HG03442 (cell line): ENCODE data around the gene SBF2.
"Not testable (repeated sequence)": the region's sequence is repeated elsewhere in the genome, so short reads cannot be mapped to it uniquely, and the experiment has no call there.

Source experiments
- ATAC-seq: cut with Tn5 transposase; IDR thresholded peaks from one replicate; pipeline ENCODE4 v1.9.1; 2021; ENCODE audit warnings: mild to moderate bottlenecking, moderate library complexity; ENCODE audit not compliant: unreplicated experiment

SBF2 gene

DNA sequence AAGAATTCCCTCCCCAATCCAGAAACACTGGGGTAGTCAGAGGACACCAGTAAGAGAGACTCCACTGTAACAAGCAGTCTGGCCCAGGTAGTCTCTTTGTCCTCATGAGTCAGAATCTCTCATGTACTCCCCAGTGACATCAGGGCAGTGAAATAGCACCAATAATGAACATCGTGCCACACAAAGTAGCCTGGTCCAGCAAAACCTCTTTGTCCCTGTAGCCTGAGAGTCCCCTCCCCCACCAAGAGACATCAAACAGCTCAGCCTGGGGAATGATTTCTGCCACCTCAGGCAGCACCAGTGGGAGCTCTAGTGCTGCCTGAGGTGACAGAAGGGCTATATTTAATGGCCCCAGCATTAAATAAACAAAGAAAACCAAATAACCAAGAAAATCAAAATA, 88.1 kb downstream of the SBF2 start:
- ATAC-seq, result no peak

DNA sequence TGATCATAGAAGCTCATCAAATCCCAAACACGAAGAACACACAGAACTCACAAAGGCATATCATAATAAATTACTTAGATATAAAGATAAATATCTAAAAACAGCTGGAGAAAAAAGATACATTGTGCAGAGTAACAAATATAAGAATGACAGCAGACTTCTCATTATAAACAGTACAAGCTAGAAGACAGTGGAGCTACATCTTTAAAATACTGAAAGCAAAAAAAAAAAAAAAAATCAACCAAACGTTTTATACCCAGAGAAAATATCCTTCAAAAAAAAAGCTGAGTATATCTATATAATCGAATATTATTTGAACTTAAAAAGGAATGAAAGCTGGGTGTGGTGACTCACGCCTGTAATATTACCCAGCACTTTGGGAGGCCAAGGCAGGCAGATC, 90.0 kb downstream of the SBF2 start:
- ATAC-seq, result no peak

DNA sequence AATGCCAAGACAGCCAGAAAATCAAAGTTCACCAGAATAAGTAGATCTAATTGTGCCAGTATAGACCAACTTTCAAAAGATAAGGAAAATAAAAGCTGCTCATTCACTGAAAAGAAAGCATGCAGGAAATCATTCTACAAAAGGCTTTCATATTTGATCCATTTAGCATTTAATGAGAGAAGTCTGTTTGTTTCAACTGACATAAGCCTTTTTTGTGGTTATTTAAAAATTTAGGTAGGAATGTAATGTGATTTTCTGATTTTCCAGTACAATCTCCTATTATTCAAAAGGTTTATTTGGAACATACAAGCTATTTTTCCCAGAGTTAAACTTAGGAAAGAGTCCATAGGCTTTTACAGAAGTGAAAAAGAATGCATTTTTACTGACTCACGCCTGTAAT, 92.7 kb downstream of the SBF2 start:
- no peak for ATAC-seq

DNA sequence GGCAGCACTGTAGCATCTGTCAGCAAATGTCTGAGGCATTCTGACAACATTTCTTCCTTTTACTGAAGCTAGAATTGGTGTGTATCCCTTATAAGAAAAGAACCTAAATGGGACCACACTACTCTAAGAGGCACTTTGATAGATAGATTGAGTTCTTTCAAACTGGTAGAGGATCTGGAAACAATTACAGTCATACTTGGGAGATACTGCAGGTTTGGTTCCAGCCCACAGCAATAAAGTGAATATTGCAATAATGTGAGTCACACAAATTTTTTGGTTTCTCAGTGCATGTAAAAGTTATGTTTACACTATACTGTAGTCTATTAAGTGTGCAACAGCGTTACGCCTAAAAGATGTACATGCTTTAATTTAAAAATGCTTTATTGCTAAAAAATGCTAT, 96.9 kb downstream of the SBF2 start:
- no peak for ATAC-seq

DNA sequence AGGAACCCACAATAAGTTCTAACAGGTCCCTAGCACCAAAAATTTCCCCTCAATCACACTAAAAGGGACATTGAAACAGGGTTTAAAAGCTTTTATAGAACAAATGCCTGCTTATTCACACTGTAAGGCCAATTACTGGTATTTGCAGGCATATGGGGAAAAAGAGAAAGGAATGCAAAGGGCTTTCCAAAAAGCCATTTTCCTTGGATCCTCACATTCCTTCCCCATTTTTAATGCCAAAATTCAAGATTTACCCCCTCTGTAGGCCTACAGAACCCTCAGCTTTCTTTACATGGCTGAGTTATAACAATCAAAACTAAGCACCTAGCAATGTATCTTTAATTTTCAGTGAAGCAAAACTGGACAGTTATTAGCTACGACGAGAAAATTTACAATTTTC, 102.0 kb downstream of the SBF2 start:
- no peak for ATAC-seq

DNA sequence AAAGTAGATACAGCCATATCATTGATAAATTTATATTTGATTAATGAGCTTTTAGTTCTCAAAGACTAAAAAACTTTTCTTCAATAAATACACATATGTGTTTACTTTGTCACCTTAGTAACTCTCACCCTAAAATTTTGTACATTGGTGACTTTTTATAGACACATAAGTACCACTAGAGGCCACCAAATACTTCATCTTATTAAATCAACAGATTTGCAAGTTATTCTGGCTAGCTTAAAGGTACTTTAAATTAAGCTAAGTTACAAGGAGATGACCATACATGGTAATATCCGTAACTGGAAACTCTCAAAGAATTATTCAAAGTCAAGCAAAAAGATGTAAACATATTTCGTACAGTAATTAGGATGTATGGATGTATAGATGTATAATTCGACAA, 112.2 kb downstream of the SBF2 start:
- no peak for ATAC-seq

DNA sequence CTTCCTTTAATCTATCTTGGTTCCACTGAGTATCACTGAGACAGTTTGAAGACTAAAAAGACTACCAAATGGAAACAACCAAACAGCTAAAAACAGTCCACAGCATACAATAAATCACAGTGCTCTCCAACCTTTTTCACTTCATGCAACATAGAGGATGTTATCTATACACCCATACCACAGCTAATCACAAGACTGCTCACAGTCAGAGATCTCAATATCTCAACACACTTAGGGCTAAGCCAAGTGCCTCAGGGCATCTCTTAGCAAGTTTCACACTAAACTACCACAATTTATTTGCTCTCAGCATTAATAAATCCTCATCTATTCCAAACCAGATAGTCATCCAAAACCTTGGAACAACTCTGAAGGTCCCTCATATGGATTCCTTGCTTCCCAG, 129.4 kb downstream of the SBF2 start:
- ATAC-seq, result no peak

DNA sequence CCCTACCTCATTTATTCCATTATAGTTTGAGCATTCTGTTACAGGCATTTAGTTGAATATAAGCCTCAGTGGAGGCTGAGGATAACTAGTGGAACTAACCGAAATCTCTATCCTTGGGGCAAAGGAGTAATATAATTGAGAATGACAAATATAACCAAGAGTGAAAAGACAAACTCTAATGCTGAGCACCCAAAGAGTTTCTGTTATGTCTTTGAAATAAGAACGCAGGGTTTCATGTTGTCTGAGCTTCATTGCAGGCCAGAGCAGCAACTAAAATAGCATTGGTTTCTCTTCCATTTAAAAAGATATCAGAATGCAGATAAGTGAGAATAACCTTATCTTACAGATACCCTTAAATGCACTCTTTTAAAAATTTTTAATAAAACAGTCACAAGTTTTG, 131.8 kb downstream of the SBF2 start:
- ATAC-seq, result no peak

DNA sequence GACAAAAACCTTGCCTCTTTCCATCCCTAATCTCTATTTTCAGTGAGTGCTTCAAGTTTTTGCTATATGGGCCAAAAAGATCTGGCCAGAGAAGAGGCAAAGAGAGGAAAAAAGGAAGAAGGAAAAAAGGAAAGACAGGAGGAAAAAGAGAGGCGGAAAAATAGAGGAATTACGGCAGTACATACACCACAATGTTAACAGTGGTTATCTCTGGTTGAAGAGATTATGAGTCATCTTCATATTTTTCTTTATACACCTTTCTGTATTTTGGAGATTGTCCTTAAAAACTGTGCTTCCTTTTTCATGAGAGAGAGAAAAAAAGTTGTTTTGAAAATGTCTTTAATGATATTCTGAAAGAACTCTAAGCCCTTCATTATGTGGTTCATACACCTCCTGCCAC, 133.7 kb downstream of the SBF2 start:
- no peak for ATAC-seq

DNA sequence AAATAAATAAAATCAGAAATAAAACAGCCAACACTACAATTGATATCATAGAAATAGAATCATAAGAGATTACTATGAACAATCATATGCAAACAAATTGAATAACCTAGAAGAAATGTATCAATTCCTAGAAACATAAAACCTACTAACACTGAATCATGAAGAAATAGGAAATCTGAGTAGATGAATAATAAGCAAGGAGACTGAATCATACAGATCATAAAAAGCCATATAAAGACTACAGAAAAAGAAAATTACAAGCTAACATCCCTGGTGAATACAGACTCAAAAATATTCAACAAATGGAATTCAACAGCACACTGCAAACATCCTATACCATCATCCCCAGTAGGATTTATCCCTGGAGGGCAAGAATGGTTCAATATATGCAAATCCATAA, 135.6 kb downstream of the SBF2 start:
- no peak for ATAC-seq

DNA sequence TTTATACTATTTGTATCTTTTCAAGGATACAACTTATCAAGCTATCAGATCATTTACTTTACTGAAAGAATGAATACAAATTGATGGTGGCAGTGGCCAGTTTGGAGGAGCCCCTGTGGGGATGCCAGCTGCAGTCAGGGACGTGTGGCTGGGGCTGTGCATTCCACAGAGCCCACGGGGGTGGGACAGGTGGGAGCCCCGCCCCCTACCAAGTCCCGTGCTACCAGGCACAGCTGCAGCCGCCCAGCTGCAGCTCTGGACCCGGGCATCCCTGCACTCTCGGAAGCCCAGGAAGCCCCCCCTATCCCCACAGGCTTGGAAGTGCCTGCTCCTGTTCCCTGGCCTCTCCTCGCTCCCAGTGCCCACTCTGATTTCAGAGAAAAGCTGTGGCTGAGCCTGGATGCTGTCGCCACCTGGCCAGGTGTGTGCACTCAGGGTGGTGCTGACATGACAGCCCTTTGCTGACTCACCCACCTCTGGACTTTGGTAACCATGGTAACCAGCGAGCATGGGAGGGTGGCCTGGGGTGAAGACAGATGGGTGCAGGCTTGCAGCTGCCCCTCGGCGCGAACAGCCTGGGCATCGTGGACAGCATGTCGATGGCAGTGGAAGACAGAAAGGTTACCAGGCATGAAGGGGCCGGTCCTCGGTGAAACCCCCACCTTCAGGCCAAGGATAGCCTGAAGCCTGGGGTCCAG, 138.1 kb downstream of the SBF2 start:
- ATAC-seq, result no peak

DNA sequence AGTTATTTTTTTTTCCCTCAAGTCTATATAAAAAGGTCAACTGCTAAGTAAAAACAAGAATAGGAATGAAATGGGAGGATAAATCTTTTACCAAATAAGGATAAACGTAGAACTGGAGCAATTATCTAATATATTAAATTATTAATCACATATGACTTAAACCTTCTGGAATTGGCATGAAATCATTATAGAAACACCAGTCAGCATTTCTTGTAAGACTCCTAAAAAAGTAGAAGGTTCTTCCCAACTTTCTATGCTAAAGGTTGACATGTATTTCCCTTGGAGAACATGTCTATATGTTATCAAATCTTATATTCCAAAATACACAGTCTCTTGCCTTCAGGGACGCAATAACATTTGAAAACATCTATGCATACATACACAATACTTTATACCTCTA, 143.2 kb downstream of the SBF2 start:
- no peak for ATAC-seq

DNA sequence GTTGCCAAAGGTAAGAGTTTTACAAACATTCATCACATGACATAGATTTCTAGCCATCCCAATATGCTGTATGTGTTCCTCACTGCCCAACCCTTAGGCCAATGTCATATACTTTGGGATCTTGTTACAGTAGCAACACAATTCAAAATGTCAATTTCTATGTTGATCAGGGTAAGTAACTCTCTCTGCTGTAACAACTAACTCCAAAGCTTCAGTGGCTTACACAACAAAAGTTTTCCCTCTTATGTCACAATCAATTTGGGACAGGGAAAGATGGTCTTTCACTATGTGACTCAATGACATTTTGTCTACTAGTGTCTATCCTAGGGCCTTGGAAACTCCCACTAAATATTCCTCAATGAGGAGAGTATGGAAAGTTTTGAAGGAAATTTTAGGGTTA, 144.5 kb downstream of the SBF2 start:
- ATAC-seq, result no peak

DNA sequence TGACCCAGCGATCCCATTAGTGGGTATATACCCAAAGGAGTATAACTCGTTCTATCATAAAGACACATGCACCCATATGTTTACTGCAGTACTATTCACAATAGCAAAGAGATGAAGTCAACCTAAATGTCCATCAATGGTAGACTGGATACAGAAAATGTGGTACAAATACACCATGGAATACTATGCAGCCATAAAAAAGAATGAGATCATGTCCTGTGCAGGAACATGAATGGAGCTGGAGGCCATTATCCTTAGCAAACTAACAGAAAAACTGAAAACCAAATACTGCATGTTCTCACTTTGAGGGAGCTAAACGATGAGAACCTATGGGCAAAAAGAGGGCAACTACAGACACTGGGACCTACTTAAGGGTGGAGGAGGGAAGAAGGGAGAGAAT, 146.8 kb downstream of the SBF2 start:
- ATAC-seq, result no peak

DNA sequence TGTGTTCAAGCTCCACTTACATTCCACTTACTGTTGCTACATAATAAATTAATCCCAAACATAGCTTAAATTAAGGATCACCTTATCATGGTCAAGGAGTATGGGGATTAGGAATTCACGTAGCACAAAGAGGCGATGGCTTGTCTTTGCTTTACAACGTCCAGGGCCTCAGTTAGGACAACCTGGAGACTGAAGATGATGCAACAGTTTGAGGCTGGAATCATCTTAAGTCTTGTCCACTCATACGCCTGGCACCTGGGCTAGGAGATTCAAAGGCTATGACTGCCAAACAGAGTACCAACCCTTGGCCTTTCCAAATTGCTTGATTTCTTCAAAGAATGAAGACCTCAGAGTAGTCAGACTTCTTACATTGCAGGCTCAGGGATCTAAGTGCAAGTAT, 149.1 kb downstream of the SBF2 start:
- no peak for ATAC-seq

DNA sequence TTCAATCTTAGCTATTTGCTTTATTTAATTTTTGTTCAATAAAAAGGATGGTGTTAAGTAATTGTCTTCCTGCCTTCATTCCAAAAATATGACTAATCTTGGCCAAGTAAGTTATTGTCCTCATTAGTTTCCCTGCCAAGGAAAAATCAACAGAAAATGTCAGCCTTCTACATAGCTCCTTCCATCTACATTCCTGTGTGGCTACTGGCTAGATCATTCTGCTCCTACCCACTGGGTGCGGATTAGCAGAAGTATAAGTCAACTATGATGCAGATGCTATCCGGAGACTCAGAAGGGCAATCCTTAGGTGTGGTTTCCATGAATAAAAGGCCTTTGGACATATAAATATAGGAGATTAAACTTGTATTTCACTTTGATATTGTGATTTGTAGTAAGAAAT, 154.4 kb downstream of the SBF2 start:
- ATAC-seq, result no peak

DNA sequence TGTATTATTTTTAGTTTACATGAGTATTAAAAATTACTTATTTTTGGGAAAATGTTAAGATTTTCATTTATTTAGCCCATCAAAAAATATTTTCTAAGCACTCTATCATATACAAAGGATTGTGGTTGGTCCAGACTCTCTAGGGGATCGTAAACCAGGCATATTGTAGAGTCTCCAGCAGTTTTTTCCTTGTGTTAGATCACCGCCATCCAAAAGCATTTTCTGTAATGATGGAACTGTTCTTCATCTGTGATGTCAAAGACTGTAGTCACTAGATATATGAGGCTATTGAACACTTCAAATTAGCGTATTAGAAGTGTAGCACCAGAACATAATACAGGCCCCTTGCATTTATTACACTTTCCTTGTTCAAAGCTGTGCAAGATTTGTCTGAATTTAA, 154.9 kb downstream of the SBF2 start:
- no peak for ATAC-seq

DNA sequence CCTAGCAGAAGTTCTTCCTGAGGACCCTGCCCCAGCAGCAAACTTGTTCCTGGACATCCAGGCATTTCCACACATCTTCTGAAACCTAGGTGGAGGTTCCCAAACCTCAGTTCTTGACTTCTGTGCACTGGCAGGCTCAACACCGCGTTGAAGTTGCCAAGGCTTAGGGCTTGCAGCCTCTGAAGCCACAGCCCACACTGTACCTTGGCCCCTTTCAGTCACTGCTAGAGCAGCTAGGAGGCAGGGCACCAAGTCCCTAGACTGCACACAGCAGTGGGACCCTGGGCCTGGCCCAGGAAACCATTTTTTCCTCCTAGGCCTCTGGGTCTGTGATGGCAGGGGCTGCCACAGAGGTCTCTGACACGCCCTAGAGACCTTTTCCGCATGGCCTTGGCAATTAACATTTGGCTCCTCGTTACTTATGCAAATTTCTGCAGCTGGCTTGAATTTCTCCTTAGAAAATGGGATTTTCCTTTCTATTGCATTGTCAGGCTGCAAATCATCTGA, 159.0 kb downstream of the SBF2 start:
- ATAC-seq, result no peak

DNA sequence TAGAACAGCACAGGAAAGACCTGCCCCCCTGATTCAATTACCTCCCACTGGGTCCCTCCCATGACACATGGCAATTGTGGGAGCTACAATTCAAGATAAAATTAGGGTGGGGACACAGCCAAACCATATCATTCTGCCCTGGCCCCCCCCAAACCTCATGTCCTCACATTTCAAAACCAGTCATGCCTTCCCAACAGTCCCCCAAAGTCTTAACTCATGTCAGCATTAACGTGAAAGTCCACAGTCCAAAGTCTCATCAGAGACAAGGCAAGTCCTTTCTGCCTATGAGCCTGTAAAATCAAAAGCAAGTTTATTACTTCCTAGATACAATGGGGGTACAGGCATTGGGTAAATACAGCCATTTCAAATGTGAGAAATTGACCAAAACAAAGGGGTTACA, 159.8 kb downstream of the SBF2 start:
- not testable (repeated sequence) for ATAC-seq

DNA sequence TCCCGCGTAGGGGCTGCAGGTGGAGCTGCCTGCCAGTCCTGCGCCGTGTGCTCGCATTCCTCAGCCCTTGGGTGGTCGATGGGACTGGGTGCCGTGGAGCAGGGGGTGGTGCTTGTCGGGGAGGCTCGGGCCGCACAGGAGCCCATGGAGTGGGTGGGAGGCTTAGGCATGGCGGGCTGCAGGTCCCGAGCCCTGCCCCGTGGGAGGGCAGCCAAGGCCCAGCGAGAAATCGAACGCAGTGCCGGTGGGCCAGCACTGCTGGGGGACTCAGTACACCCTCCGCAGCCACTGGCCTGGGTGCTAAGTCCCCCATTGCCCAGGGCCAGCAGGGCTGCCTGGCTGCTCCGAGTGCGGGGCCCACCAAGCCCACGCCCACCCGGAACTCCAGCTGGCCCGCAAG, 160.8 kb downstream of the SBF2 start:
- not testable (repeated sequence) for ATAC-seq

DNA sequence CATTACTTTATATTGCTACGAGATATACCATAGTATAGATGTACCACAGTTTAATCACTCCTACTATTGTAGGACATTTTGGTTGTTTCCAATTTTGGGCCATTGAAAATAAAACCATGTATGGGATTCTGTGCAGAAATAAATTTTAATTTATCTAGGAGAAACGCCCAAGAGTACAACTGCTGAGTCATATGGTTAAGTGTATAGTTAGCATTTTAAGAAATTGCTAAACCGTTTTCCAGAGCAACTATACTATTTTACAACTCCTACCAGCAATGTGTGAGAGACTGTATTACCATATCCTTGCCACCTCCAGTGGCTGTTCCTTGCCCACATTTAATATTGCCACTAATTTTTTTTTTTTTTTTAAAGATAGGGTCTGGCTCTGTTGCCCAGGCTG, 163.1 kb downstream of the SBF2 start:
- ATAC-seq, result no peak

DNA sequence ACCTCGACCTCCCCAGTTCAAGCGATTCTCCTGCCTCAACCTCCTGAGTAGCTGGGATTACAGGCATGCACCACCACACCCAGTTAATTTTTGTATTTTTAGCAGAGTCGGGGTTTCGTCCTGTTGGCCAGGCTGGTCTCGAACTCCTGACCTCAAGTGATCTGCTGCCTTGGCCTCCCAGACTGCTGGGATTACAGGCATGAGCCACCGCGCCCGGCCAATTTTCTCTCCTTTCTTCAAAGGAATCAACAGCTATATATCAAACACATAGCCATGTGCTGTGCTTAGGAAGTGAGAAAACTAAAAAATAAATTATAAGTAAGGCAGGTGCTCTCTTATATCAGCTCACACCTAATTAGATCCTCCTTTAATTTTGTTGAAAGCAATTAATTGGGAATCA, 164.8 kb downstream of the SBF2 start:
- not testable (repeated sequence) for ATAC-seq

DNA sequence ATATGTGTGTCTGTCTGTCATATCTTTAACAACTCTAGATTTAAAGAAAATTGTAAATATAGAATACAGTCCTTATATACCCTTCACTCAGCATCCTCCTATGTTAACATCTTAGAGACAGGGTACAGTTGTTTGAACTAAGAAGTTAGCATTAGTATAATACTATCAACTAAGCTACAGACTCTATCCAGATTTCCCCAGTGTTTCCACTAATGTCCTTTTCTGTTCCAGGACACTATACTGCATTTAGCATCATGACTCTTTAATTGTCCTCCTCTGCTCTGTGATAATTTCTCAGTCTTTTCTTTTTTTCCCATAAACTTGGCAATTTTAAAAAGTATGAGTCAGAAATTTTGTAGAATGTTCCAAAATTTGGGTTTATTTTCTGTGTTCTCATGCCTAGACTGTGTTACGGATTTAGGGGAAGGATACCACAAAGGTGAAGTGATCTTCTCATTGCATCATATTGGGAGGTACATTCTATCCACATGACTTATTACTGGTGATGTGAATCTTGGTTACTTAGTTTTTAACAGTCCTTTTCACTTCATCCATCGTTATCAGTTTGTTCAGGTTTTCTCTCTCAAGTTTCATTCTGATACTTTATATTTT, 168.4 kb downstream of the SBF2 start:
- ATAC-seq, result no peak
